ENCODE data around the gene G6PC2. TPM values are rescaled to one million over a fixed set of nuclear protein-coding genes. Genes with fewer than 3 reads are reported as not detected.

G6PC2 gene
- total RNA-seq, 4 donors from 2014 or later = not detected

DNA sequence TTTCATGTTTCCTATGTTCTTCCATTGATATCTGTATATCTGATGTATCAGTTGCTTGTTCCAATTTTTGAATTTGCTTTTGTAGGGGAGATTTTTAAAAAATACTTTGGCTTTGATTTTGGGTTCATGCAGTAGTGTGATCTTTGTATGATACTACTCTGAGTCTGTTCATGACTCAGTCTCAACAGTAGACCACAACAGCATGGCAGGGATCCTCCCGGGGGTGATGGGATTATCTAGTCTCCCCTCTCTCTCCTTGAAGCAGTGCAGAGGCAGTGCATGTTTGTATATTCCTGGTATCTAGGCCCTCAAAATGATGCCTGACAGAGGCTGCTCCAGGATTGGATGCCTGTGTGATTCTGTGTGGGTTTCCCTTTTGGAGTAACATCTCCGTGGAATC is 55.3 kb downstream of the G6PC2 start:
- TF ChIP-seq, protein P1, sequence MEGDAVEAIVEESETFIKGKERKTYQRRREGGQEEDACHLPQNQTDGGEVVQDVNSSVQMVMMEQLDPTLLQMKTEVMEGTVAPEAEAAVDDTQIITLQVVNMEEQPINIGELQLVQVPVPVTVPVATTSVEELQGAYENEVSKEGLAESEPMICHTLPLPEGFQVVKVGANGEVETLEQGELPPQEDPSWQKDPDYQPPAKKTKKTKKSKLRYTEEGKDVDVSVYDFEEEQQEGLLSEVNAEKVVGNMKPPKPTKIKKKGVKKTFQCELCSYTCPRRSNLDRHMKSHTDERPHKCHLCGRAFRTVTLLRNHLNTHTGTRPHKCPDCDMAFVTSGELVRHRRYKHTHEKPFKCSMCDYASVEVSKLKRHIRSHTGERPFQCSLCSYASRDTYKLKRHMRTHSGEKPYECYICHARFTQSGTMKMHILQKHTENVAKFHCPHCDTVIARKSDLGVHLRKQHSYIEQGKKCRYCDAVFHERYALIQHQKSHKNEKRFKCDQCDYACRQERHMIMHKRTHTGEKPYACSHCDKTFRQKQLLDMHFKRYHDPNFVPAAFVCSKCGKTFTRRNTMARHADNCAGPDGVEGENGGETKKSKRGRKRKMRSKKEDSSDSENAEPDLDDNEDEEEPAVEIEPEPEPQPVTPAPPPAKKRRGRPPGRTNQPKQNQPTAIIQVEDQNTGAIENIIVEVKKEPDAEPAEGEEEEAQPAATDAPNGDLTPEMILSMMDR (IDR thresholded peaks at IDR 0.05) = no peak
- TF ChIP-seq POLR2A (IDR thresholded peaks at IDR 0.05; ENCODE audit: low read depth) (no peak), POLR2AphosphoS5 (IDR thresholded peaks at IDR 0.05) (no peak), EP300 (IDR thresholded peaks at IDR 0.05) (no peak)
- WGBS = 94% methylated on average over 2 of the region's 2 CpGs
- H3K27ac ChIP-seq (replicated peaks in 1 of 4) = no peak overlapping the region
- H3K27me3 ChIP-seq = no peaks in the 10 kb centered on the region
- peaks cover 0 to 8% (median 2%) of the 10 kb centered on the region in 4 donors for H3K9me3 ChIP-seq
- H3K4me1 ChIP-seq = no peaks in the 10 kb centered on the region
- intact Hi-C loops (cut with DNase I) = no loop called here
- DNase-seq (ENCODE audit: extremely low spot score) = no peak
- H3K4me3 ChIP-seq = no peak overlapping the region
- H3K36me3 ChIP-seq = no peaks in the 10 kb centered on the region

Other genes with a start within 250 kb of the G6PC2 start
- 10 to 100 TPM in 3 of 4 donors, 1 to 10 TPM in 1; 6.6 to 21.5 (median 16.2) TPM for gene NOSTRIN, start 98.7 kb upstream of the G6PC2 start, total RNA-seq
- under 1 TPM in 1 of 4 donors, not detected in 3; 0.23 TPM for gene SPC25, start 10.9 kb upstream of the G6PC2 start, total RNA-seq
- under 1 TPM in 1 of 4 donors, not detected in 3; 0.06 TPM for gene ABCB11, start 130.0 kb downstream of the G6PC2 start, total RNA-seq
- under 1 TPM in 3 of 4 donors, not detected in 1; 0.75 to 0.99 (median 0.83) TPM for gene DHRS9, start 168.3 kb downstream of the G6PC2 start, total RNA-seq

All from esophagus muscularis mucosa (tissue), 4 donors.